SKM-1 treated with dmso at 0.1 percent for 144 hours (cell line): ENCODE results near the gene CNPPD1.

Experiments used
- DNase-seq: peaks from one replicate; lab custom pipeline; 2025; ENCODE audit not compliant: unreplicated experiment; lab: John Stamatoyannopoulos, UW

Gene CNPPD1

GRCh38 chr2:219123356-219124135 lies 53.2 kb downstream of the CNPPD1 start:
- DNase-seq = no peak

DNA sequence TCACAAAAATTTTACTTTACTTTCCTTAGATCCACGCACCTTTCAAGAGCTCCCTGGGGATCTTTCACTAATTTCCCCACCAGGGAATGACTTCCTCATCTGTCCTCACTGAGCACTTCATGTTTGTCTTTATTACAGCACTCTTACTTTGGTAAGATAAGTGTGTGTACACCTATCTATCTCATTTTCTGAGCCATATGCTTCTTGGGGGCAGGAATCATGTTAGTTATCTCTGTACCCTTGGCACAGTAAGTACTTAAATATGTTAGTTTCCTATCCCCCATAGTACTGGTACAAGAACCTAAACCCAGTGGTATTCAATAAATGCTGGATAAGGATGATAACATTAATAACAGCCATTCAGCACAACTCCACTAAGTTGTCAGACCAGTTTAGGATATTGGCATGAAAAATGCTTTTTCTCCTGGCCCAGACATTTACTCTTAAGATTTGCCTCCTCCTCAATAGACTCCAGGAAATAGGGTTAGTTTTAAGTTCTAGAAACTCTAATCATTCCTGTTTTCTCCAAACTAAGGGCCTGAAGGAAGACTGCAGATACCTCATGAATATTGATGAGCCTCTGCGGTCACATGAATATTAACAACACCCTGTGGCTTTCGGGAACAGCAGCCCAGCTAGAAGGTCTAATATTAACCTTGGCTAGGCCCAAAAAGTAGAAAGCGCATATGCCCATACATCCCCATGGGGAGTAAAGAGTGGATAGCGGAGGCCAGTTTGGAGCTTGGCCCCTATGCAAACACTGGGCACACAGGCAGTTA lies 54.3 kb downstream of the CNPPD1 start:
- DNase-seq = no peak
